Measurements from ENCODE around the gene ZNF473.

The ZNF473 gene

DNA sequence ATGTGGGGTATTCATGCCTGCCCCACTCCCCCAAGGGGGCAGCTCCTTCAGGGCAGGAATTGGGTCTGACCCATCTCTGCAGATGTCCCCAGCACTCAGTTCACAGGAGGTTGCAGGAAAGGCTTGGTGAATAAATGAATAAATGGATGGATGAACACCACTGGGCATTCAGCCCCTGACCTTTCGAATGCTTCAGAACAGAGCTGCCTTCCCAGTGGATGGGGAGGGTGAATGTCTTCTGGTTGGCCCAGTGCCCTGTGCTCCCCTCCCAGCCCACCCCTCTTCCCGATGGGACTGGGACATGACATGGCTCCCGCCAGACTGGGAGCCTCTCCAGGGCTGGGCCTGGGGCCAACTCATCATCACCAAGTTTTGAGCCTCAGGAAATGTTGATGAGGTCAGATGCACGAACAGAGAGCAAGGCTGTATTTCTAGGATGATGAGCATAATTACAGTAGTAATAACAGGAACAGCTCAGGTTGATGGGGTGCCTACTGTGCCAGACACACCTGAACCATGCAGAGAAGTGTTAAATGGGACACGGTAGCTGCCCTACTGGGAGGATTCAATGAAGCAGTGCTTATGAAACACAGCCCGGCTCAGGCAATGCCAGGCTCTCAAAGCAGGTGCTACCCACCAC is 26.3 kb upstream of the ZNF473 start:
- H3K27ac Mint-ChIP-seq: no peak overlapping the region
- H3K4me1 Mint-ChIP-seq: peaks cover 13 to 28% of the 10 kb centered on the region in 2 donors
- ATAC-seq (replicated peaks) (no peak), DNase-seq (no peak)
- peaks cover 0 to 3% of the 10 kb centered on the region in 2 donors for H3K9me3 Mint-ChIP-seq
- peaks cover 61 to 79% of the 10 kb centered on the region in 2 donors for H3K36me3 Mint-ChIP-seq
- no peaks in the 10 kb centered on the region for H3K27me3 Mint-ChIP-seq
- H3K4me3 Mint-ChIP-seq: no peak overlapping the region

DNA sequence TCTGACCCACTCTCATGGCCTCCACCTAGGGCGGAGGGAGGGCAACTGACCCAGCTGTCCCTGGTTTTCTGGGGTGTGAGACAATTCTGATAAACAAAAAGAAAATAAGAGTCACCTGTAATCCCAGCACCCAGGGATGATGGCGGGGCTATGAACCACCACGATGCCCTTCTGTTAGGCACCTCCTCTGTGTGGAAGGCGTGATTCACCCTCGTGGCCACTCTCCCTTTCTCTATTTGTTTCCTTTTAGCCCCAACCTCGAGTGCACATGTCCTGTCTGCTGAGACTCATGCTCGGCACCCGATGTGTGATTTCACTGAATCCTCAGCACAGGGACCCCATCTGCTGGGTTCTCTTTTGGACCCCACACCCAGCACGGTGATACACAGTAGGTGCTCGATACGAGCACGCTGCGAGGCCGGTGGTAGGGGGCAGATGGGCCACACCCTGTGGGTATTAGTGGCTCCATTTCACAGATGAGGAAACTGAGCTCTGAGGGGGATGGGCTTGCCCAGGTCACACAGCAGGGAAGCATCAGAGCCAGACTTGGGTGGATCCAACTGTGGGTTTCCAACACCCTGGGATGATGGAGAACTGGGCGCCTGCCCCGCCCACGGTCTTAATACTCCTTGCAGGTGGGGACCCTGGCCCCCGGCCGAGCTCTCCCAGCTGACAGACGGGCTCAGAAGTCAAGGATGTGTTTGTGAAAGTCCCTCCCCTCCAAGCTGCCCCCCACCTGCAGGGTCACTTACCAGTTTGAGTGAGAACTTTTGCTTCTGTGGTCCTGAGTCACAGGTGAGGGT is 25.6 kb upstream of the ZNF473 start:
- peaks cover 17 to 35% of the 10 kb centered on the region in 2 donors for H3K4me1 Mint-ChIP-seq
- H3K27me3 Mint-ChIP-seq: no peaks in the 10 kb centered on the region
- peaks cover 58 to 77% of the 10 kb centered on the region in 2 donors for H3K36me3 Mint-ChIP-seq
- DNase-seq (no peak), ATAC-seq (replicated peaks) (no peak)
- H3K9me3 Mint-ChIP-seq: peaks cover 0 to 3% of the 10 kb centered on the region in 2 donors
- H3K4me3 Mint-ChIP-seq: no peak overlapping the region
- no peak overlapping the region for H3K27ac Mint-ChIP-seq

DNA sequence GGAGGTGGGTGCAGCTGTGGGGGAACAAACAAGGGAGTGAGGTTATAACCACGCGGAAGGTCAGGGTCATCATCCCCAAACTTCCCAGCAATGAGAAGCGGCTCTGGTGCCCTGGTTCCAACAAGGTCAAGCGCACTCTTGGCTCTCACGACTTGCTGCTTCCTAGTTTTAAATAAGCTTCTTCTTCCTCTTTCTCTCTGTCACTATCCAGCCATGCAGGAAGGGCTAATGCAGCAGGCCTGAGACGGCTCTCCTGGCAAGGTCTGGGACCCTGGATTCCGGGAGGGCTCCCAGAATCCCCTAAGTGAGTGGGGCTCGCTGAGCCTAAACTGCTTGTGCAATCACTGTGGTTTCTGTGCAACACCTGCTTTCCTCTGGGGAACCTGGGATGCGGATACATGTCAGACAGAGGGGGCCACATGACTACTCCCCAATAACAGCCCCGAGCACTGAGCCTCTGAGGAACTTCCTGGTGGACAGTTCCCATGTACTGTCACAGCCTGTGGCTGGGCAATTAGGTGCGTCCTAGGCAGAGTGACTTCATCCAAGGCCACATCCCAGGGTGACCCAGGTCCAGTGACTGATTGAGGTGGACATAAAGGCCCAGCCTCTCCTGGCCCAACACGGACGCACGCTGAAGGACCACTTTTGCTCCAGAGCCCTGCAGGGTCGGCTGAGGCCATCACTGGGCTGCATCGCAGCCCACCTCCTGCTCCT is 24.8 kb upstream of the ZNF473 start:
- ATAC-seq (replicated peaks): no peak
- Mint-ChIP-seq H3K9me3 (peaks cover 0 to 3% of the 10 kb centered on the region in 2 donors), H3K27ac (no peak overlapping the region), H3K4me3 (no peak overlapping the region), H3K4me1 (peaks cover 20 to 40% of the 10 kb centered on the region in 2 donors), H3K27me3 (no peaks in the 10 kb centered on the region), H3K36me3 (peaks cover 58 to 78% of the 10 kb centered on the region in 2 donors)
- DNase-seq: no peak

DNA sequence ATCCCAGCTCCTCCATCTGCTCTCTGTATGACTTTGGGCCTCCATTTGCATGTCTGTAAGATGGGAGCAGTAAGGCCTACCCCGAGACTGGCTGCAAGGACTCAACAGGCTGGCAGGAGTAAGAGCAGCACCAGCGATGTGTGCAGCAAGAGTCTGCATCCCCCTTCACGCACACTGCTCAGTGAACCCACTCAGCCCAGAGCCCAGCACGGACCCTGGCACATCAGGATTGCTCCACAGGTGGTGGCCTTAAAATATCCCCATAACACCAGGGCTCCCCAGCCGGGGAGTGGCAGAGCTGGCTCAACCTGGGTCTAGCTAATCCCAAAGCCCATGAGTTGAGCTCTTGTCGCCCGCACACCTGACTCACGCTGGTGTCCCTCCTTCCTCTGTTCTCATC is 24.0 kb upstream of the ZNF473 start:
- Mint-ChIP-seq H3K27ac (no peak overlapping the region), H3K36me3 (peaks cover 56 to 76% of the 10 kb centered on the region in 2 donors)
- no peak for ATAC-seq (replicated peaks)

DNA sequence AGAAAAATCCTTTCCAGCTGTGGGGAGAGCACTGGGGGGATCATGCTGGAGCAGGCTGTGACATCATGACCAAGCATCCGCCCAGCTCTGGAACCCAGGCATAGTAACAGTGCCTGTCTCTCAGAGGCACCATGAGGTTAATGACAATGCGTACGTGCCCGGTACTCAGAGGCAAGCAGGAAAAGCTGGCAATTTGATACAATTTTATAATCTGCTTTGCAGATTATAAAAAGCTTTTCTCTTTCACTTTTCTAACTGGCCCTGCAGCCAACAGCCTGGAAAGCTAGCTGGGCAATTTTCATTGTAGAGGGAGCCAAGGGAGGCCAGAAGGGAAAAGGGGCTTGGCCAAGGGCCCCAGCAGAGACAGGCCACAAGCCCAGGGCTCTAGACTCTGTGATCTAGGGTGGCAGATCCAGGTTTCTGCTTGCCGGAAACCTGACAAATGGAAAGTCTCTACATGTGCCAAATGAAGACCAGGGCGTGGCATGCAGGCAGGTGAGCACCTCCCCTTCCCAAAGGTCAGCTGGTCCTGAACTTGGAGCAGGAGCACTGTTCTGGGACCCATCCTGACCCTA is 23.3 kb upstream of the ZNF473 start:
- Mint-ChIP-seq H3K27me3 (no peaks in the 10 kb centered on the region), H3K4me1 (peaks cover 23 to 40% of the 10 kb centered on the region in 2 donors), H3K4me3 (no peak overlapping the region), H3K9me3 (peaks cover 0 to 3% of the 10 kb centered on the region in 2 donors), H3K36me3 (peaks cover 61 to 81% of the 10 kb centered on the region in 2 donors), H3K27ac (no peak overlapping the region)
- ATAC-seq (replicated peaks): no peak
- no peak for DNase-seq

More for the DNA sequence above, 24.0 kb upstream of the ZNF473 start:
- H3K4me3 Mint-ChIP-seq: no peak overlapping the region
- H3K9me3 Mint-ChIP-seq: peaks cover 0 to 3% of the 10 kb centered on the region in 2 donors
- H3K4me1 Mint-ChIP-seq: peaks cover 20 to 40% of the 10 kb centered on the region in 2 donors
- no peak for DNase-seq
- H3K27me3 Mint-ChIP-seq: no peaks in the 10 kb centered on the region

DNA sequence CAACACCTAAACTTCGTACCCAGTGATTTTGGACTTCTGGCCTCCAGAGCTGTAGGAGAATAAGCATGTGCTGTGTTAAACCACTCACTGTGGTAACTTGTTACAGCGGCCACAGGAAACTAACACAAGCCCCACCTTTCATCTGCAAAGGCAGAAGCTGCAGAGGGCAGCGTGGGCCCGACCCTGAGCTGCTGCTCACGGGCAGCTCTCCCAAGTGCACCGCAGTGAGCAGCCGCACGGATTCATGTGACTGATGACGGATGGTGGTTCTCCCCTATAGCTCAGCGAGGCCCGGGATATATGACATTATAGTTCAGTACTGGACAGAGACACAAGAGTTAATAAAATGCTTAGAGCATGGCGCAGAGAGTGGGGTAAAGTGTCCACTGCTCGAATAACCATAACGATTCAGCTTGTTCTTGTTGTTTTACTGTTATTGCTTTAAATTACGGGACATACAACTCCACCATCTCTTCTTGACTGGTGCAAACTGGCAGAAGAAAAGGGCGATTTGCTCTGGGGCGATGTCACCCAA is 22.5 kb upstream of the ZNF473 start:
- Mint-ChIP-seq H3K36me3 (peaks cover 64 to 82% of the 10 kb centered on the region in 2 donors), H3K9me3 (peaks cover 0 to 1% of the 10 kb centered on the region in 2 donors), H3K27me3 (no peaks in the 10 kb centered on the region), H3K4me1 (peaks cover 19 to 36% of the 10 kb centered on the region in 2 donors), H3K27ac (no peak overlapping the region), H3K4me3 (no peak overlapping the region)
- DNase-seq (no peak), ATAC-seq (replicated peaks) (no peak)

DNA sequence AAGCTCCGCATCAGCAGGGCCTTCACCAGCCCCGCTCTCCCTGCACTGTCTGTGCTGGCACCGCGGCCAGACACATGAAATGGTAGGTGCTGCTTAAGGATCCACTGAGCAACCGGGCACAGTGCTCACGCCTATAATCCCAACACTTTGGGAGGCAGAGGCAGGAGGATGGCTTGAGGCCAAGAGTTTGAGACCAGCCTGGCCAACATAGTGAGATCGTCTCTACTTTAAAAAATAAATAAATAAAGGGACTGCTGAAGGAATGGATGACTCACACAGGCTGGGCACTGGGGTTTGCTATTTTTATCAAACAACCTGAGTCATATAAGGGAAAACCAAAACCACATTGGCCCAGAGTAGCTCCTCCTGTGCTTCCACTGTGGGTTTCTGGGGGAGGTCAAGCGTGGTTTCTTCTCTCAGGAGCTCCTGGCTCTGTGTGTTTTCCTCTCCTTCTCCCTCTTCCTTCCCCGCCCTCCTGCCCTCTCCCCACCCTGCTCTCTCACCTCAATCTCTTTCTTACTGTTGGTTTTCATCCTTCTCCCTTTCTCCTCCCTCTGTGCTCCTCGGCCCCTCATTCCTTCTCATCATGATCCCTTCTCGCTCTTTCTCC is 21.9 kb upstream of the ZNF473 start:
- Mint-ChIP-seq H3K27me3 (no peaks in the 10 kb centered on the region), H3K4me3 (peak overlapping the region; percentile 10 to 65), H3K36me3 (peaks cover 70 to 84% of the 10 kb centered on the region in 2 donors), H3K27ac (peak overlapping the region; percentile 37), H3K9me3 (peaks cover 0 to 1% of the 10 kb centered on the region in 2 donors), H3K4me1 (peaks cover 19 to 36% of the 10 kb centered on the region in 2 donors)
- ATAC-seq (replicated peaks) (peak; percentile 91 to 96), DNase-seq (peak; percentile 21)

DNA sequence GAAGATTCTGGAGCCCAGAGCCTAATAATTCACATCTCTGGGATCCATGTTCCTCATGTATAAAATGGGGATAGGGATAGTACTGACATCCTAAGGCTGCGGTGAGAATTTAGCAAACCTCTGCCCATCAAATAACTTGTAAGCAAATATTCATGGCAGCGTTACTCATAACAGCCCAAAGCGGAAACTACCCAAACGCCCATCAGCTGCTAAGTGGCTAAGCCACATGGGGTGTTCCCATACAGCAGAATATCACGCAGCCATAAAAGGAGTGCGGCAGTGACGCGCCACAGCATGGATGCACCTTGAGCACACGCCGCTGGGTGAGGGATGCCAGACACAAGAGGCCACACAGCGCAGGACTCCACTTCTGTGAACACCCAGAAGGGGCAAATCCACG is 20.4 kb upstream of the ZNF473 start:
- H3K4me3 Mint-ChIP-seq: no peak overlapping the region
- peaks cover 0 to 1% of the 10 kb centered on the region in 2 donors for H3K9me3 Mint-ChIP-seq
- no peaks in the 10 kb centered on the region for H3K27me3 Mint-ChIP-seq
- H3K4me1 Mint-ChIP-seq: peaks cover 17 to 36% of the 10 kb centered on the region in 2 donors
- DNase-seq (no peak), ATAC-seq (replicated peaks) (peak in 1 of 2 donors; percentile 46)
- no peak overlapping the region for H3K27ac Mint-ChIP-seq
- H3K36me3 Mint-ChIP-seq: peaks cover 62 to 71% of the 10 kb centered on the region in 2 donors

DNA sequence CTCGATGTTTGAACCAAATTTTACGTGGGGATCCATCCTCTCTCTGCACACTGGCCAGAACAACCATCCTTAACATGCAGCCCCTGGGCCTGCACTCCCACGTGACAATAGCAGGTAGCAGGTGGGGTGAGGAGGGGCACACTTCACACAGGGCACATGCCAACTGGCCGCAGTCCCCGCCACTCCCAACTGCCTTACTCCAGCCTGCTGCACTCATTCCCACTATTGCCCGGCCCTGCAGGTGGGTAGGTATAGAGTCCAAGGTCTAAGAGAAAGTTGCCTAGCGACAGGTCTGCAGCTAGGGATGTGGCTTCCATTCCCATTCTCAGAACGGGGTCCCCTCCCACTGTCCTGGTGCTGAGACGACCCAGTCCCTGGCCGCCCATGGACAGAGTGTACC is 18.6 kb upstream of the ZNF473 start:
- DNase-seq (no peak), ATAC-seq (replicated peaks) (no peak)
- Mint-ChIP-seq H3K4me3 (no peak overlapping the region), H3K9me3 (peaks cover 0 to 1% of the 10 kb centered on the region in 2 donors), H3K4me1 (peaks cover 19 to 25% of the 10 kb centered on the region in 2 donors), H3K27ac (no peak overlapping the region), H3K36me3 (peaks cover 52 to 64% of the 10 kb centered on the region in 2 donors), H3K27me3 (no peaks in the 10 kb centered on the region)

DNA sequence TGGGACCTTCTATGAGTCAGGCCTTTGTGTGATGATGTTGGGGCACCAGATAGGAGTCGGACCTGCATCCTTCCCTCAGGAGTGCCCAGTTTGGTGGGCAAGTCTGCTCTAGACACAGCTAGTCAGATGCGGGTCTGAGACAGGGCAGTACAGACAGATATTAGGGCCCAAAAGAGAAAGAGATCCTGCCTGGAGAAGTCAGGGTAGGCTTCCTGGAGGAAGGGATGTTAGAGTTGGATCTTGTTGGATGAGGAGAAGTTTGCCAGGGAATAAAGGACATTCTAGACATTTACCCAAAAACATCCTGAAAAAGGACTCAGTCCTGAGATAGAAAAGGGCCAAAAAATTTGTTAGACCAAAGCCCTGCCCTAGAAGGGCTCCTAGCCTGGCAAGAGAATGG is 17.9 kb upstream of the ZNF473 start:
- H3K4me3 Mint-ChIP-seq: no peak overlapping the region
- H3K27ac Mint-ChIP-seq: no peak overlapping the region
- peaks cover 19 to 24% of the 10 kb centered on the region in 2 donors for H3K4me1 Mint-ChIP-seq
- peaks cover 53 to 61% of the 10 kb centered on the region in 2 donors for H3K36me3 Mint-ChIP-seq
- ATAC-seq (replicated peaks): no peak
- DNase-seq: no peak
- no peaks in the 10 kb centered on the region for H3K27me3 Mint-ChIP-seq
- H3K9me3 Mint-ChIP-seq: peaks cover 0 to 1% of the 10 kb centered on the region in 2 donors

DNA sequence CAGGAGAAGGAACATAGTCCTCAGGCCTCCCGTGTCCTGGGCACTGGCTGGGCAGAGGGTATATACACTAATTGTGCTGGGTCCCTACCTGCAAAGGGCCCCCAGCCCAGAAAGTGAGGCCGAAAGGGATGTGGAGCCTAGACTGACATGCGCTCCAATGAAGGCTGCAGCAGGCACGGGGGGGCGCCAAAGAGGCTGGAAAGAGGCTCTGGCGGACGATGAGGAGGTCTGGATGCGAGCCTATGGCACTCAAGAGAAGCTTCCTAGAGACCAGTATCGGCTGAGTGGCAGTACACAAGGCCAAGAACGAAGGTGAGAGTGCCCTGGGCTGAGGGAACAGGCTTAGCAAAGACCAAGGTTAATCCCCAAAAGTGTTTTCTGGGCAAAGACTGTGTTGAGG is 17.3 kb upstream of the ZNF473 start:
- ATAC-seq (replicated peaks): no peak
- DNase-seq: no peak
- Mint-ChIP-seq H3K9me3 (peaks cover 0 to 1% of the 10 kb centered on the region in 2 donors), H3K27me3 (no peaks in the 10 kb centered on the region), H3K27ac (no peak overlapping the region), H3K4me3 (no peak overlapping the region), H3K36me3 (peaks cover 56 to 61% of the 10 kb centered on the region in 2 donors), H3K4me1 (peaks cover 19 to 21% of the 10 kb centered on the region in 2 donors)

DNA sequence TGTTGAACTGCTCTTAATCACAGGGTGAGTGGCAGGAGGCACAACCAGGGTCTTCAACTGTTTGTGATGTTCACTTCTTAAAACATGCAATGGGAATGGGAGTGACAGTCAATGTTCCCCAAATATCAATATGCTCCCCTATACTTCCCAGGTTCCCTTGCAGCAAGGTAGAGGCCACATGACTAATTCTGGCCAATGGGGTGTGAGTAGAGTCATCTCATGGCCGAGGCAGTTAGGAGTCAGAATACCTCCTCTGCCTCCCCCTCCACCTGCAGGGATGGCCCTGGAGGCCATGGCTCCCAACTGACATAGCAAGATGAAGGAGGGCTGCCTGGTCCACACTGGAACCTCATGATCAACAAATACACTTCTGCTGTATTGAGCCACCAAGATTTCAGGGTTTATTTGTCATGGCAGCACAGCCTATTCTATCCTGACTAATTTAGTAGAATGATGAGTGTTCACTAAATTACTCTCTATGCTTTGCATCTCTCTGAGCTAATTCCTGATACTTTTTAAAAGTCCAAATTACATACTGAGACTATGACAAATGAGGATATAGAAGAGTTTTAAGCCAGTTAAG is 9.5 kb upstream of the ZNF473 start:
- Mint-ChIP-seq H3K27me3 (no peaks in the 10 kb centered on the region), H3K36me3 (peaks cover 48 to 49% of the 10 kb centered on the region in 2 donors), H3K4me1 (peaks cover 6 to 10% of the 10 kb centered on the region in 2 donors), H3K9me3 (peaks cover 0 to 2% of the 10 kb centered on the region in 2 donors), H3K27ac (no peak overlapping the region), H3K4me3 (no peak overlapping the region)
- ATAC-seq (replicated peaks): no peak
- DNase-seq: no peak

DNA sequence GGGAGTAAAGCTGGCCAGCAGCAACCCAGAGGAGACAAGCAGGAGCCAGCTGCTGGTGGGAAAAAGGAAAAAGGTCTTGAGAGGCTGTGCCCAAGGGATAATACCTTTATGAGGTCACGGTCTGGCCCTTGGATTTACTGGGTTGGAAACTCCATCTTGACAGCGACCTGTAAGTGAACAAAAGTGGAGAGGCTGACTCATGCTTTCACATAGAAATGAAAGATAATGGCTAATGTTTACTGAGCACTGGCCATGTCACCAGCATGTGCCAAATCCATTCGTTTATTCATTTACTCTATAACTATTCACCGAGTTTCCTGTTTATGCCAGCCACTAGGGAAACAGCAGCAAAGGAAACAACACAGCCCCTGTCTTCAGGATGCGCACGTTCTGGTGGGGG is 5.3 kb upstream of the ZNF473 start:
- Mint-ChIP-seq H3K27ac (no peak overlapping the region), H3K4me1 (peaks cover 14 to 29% of the 10 kb centered on the region in 2 donors), H3K36me3 (peaks cover 21 to 24% of the 10 kb centered on the region in 2 donors), H3K4me3 (no peak overlapping the region), H3K27me3 (no peaks in the 10 kb centered on the region), H3K9me3 (peaks cover 0 to 2% of the 10 kb centered on the region in 2 donors)
- DNase-seq (no peak), ATAC-seq (replicated peaks) (no peak)

Data from stimulated activated naive B cell treated with anti-CD40 and anti-IgM and Interleukin-4, amounts not matched to agents 10 μg/mL and 1 μg/mL and 100 μg/mL, for 72 hours (primary cell).